IMR-90 (cell line): Measurements from ENCODE around the gene ANK3. TPM values are rescaled to one million over a fixed set of nuclear protein-coding genes. Genes with fewer than 3 reads are reported as not detected.
A peak's percentile ranks its signal among the peaks of the same experiment; 100 is the strongest.

ENCODE experiments used
- ATAC-seq: fragments of 200-7000 bp; cut with Tn5 transposase; 2 replicates; pipeline ENCODE4 v1.9.1; 2020; ENCODE audit warnings: low read depth, mild to moderate bottlenecking, moderate library complexity
- BruUV-seq: library from RNA; stranded (reverse); fragments of 400-500 nt; replicated peaks from 2 replicates; lab custom pipeline; 2021; lab: Mats Ljungman, UMichigan
- CTCF ChIA-PET: fragments of 300-600 bp; formaldehyde crosslinking; extraction: SDS; loops from one replicate; lab custom pipeline; 2021; ENCODE audit warnings: antibody characterized with exemption; lab: Yijun Ruan, JAX
- POLR2A ChIA-PET: fragments of 300-600 bp; sonication (Branson Sonifier 250); formaldehyde crosslinking; loops from one replicate; lab custom pipeline; 2022; ENCODE audit warnings: antibody characterized with exemption; ENCODE audit not compliant: unreplicated experiment; lab: Charles Lee
- DNase-seq: peaks from one replicate; pipeline ENCODE4 v3.0.0; 2013
- H2AFZ ChIP-seq: replicated peaks from 2 replicates; pipeline ENCODE3; 2013; ENCODE audit warnings: low read length, mild to moderate bottlenecking; ENCODE audit not compliant: poor library complexity
- H2AK5ac ChIP-seq: 2 replicates; pipeline ENCODE4 v1.6.1; 2013; ENCODE audit warnings: low read depth, low read length, inconsistent platforms
- H2AK9ac ChIP-seq: replicated peaks from 2 replicates; pipeline ENCODE3; 2013; ENCODE audit warnings: mild to moderate bottlenecking, low read depth, low read length, moderate library complexity; ENCODE audit not compliant: poor library complexity
- H2BK120ac ChIP-seq: 2 replicates; pipeline ENCODE4 v1.6.1; 2013; ENCODE audit warnings: low read depth, low read length, inconsistent platforms
- H2BK15ac ChIP-seq: 3 replicates; pipeline ENCODE4 v1.6.1; 2013; ENCODE audit warnings: low read depth, low read length, inconsistent platforms
- H2BK20ac ChIP-seq: 2 replicates; pipeline ENCODE4 v1.6.1; 2013; ENCODE audit warnings: low read depth, mild to moderate bottlenecking, inconsistent platforms, low read length, moderate library complexity
- H2BK5ac ChIP-seq: 2 replicates; pipeline ENCODE4 v1.6.1; 2013; ENCODE audit warnings: mild to moderate bottlenecking, low read depth, low read length, inconsistent platforms; ENCODE audit not compliant: poor library complexity, severe bottlenecking
- H3K14ac ChIP-seq: replicated peaks from 2 replicates; pipeline ENCODE4 v1.6.1; 2013; ENCODE audit warnings: low read depth, low read length, inconsistent platforms
- H3K18ac ChIP-seq: 2 replicates; pipeline ENCODE4 v1.6.1; 2013; ENCODE audit warnings: low read depth, low read length, control low read depth
- H3K23ac ChIP-seq: 2 replicates; pipeline ENCODE4 v1.6.1; 2013; ENCODE audit warnings: low read depth, low read length, inconsistent platforms
- H3K27ac ChIP-seq: 2 replicates; pipeline ENCODE4 v1.5.1; 2013; ENCODE audit warnings: mild to moderate bottlenecking, control low read depth, low read length; ENCODE audit not compliant: insufficient read depth
- H3K27me3 ChIP-seq: 2 replicates; pipeline ENCODE4 v1.6.1; 2013; ENCODE audit warnings: low read length; ENCODE audit not compliant: control insufficient read depth, insufficient read depth
- H3K36me3 ChIP-seq: 2 replicates; pipeline ENCODE4 v1.6.1; 2013; ENCODE audit warnings: low read length, mixed read lengths; ENCODE audit not compliant: control insufficient read depth, insufficient read depth
- H3K4ac ChIP-seq: 2 replicates; pipeline ENCODE4 v1.6.1; 2013; ENCODE audit warnings: low read depth, low read length, inconsistent platforms
- H3K4me1 ChIP-seq: 2 replicates; pipeline ENCODE4 v1.6.1; 2013; ENCODE audit warnings: low read length, mixed read lengths; ENCODE audit not compliant: control insufficient read depth, insufficient read depth
- H3K4me2 ChIP-seq: 2 replicates; pipeline ENCODE4 v1.6.1; 2013; ENCODE audit warnings: low read depth, mild to moderate bottlenecking, control low read depth, low read length, moderate library complexity
- H3K4me3 ChIP-seq: 2 replicates; pipeline ENCODE4 v1.5.1; 2013; ENCODE audit warnings: low read depth, mild to moderate bottlenecking, control low read depth, low read length, moderate library complexity; ENCODE audit not compliant: insufficient read depth
- H3K56ac ChIP-seq: 2 replicates; pipeline ENCODE4 v1.6.1; 2013; ENCODE audit warnings: low read length, inconsistent platforms; ENCODE audit not compliant: insufficient read depth; ENCODE audit errors: extremely low read depth
- H3K79me1 ChIP-seq, 2 experiments: 2 replicates each; pipeline ENCODE4 v1.6.1; 2013; ENCODE audit warnings: low read length in 2 of 2, inconsistent platforms in 1 of 2, low read depth in 1 of 2
- H3K9ac ChIP-seq: 2 replicates; pipeline ENCODE4 v1.6.1; 2013; ENCODE audit warnings: low read depth, low read length, control low read depth
- H3K9me1 ChIP-seq: 2 replicates; pipeline ENCODE4 v1.6.1; 2013; ENCODE audit warnings: low read length, inconsistent platforms; ENCODE audit not compliant: insufficient read depth
- H3K9me3 ChIP-seq: 2 replicates; pipeline ENCODE4 v1.6.1; 2013; ENCODE audit warnings: low read length; ENCODE audit not compliant: control insufficient read depth, insufficient read depth
- H4K20me1 ChIP-seq: 2 replicates; pipeline ENCODE4 v1.6.1; 2013; ENCODE audit warnings: low read length, inconsistent platforms; ENCODE audit not compliant: insufficient read depth
- H4K5ac ChIP-seq: 2 replicates; pipeline ENCODE4 v1.6.1; 2013; ENCODE audit warnings: mild to moderate bottlenecking, low read depth, low read length, control low read depth
- H4K8ac ChIP-seq, 2 experiments: 2 replicates each; pipeline ENCODE4 v1.6.1; 2013; ENCODE audit warnings: low read depth in 2 of 2, low read length in 2 of 2, control low read depth in 1 of 2, inconsistent platforms in 1 of 2
- H4K91ac ChIP-seq: 2 replicates; pipeline ENCODE4 v1.6.1; 2013; ENCODE audit warnings: low read depth, low read length, inconsistent platforms; ENCODE audit not compliant: insufficient read depth
- BHLHE40 ChIP-seq: fragments of 150-350 bp; IDR thresholded peaks from 2 replicates; pipeline ENCODE4 v1.6.1; 2016; ENCODE audit warnings: mild to moderate bottlenecking, low read depth, low read length
- CHD1 ChIP-seq: IDR thresholded peaks from 2 replicates; pipeline ENCODE4 v1.6.1; 2012; ENCODE audit warnings: low read depth, low read length, improper control_type of control experiment
- FOS ChIP-seq: fragments of 150-350 bp; IDR thresholded peaks from 2 replicates; pipeline ENCODE4 v1.6.1; 2016; ENCODE audit warnings: low read depth, low read length
- MAFK ChIP-seq: IDR thresholded peaks from 2 replicates; pipeline ENCODE4 v1.6.1; 2012; ENCODE audit warnings: low read depth, low read length, improper control_type of control experiment
- MAZ ChIP-seq: IDR thresholded peaks from 2 replicates; pipeline ENCODE4 v1.6.1; 2012; ENCODE audit warnings: low read depth, mild to moderate bottlenecking, low read length, improper control_type of control experiment, moderate library complexity, borderline replicate concordance
- MXI1 ChIP-seq: IDR thresholded peaks from 2 replicates; pipeline ENCODE4 v1.6.1; 2012; ENCODE audit warnings: low read depth, mild to moderate bottlenecking, low read length, moderate library complexity, borderline replicate concordance
- NFE2L2 ChIP-seq: fragments of 150-350 bp; IDR thresholded peaks from 2 replicates; pipeline ENCODE4 v1.6.1; 2016; ENCODE audit warnings: low read depth, mild to moderate bottlenecking, low read length
- POLR2A ChIP-seq: IDR thresholded peaks from 2 replicates; pipeline ENCODE4 v1.6.1; 2012; ENCODE audit warnings: mild to moderate bottlenecking, low read depth, low read length
- RAD21 ChIP-seq: IDR thresholded peaks from 2 replicates; pipeline ENCODE4 v1.6.1; 2012; ENCODE audit warnings: low read length, improper control_type of control experiment
- RCOR1 ChIP-seq: IDR thresholded peaks from 2 replicates; pipeline ENCODE4 v1.6.1; 2012; ENCODE audit warnings: mild to moderate bottlenecking, low read length, improper control_type of control experiment; ENCODE audit not compliant: insufficient replicate concordance
- RFX5 ChIP-seq: IDR thresholded peaks from 2 replicates; pipeline ENCODE4 v1.8.0; 2012; ENCODE audit warnings: low read depth, mild to moderate bottlenecking, low read length, moderate library complexity
- SMC3 ChIP-seq: fragments of 150-350 bp; IDR thresholded peaks from 2 replicates; pipeline ENCODE4 v1.6.1; 2016; ENCODE audit warnings: low read depth, mild to moderate bottlenecking, antibody characterized with exemption, low read length, moderate library complexity
- WGBS, 2 experiments: methylation state at CpG; one replicate each; pipeline versions ENCODE4 v1.1.5 to v1.1.7; 2013; ENCODE audit warnings: missing lambda C conversion rate in 2 of 2; ENCODE audit not compliant: insufficient read length in 1 of 2; ENCODE audit errors: extremely low coverage in 2 of 2; 5-methylcytosine and 5-hydroxymethylcytosine counted together
- dilution Hi-C: fragments of 300-500 bp; cut with HindIII; formaldehyde crosslinking; loops from one replicate; pipeline ENCODE4 v1.14.3; 2018; ENCODE audit warnings: low sequenced_read_pairs; ENCODE audit not compliant: unreplicated experiment
- in situ Hi-C: fragments of 300-500 bp; cut with MboI; formaldehyde crosslinking; loops from 3 replicates; pipeline ENCODE4 v1.14.3; 2019; ENCODE audit warnings: low sequenced_read_pairs, inconsistent platforms, mixed read lengths
- intact Hi-C: fragments of 100-400 bp; cut with micrococcal nuclease; formaldehyde crosslinking; loops from 2 replicates; pipeline ENCODE4 v1.10.0; 2022
- polyA plus RNA-seq, 3 experiments: library from polyadenylated mRNA; depleted of rRNA; stranded (reverse); fragments of >200 nt; gene quantifications; 2 replicates each; pipeline ENCODE4 v1.2.3, GENCODE V29; 2012; ENCODE audit warnings: low replicate concordance in 1 of 3
- total RNA-seq: library from RNA; depleted of rRNA; stranded (reverse); fragments of >200 nt; gene quantifications from 2 replicates; pipeline ENCODE4 v1.2.3, GENCODE V29; 2012
- TF ChIP-seq, protein P1 (sequence below): fragments of 150-350 bp; IDR thresholded peaks from 2 replicates; pipeline ENCODE4 v1.6.1; 2016; ENCODE audit warnings: low read depth, mild to moderate bottlenecking, low read length, moderate library complexity, borderline replicate concordance
- TF ChIP-seq, protein P2 (sequence below): fragments of 150-350 bp; IDR thresholded peaks from 2 replicates; pipeline ENCODE4 v1.6.1; 2017; ENCODE audit warnings: mild to moderate bottlenecking, antibody characterized with exemption, low read length, low read depth
- TF ChIP-seq, protein P3 (sequence below): conservative IDR thresholded peaks from 2 replicates; pipeline ENCODE4 v1.5.1; 2012; ENCODE audit warnings: mild to moderate bottlenecking, low read depth, low read length, improper control_type of control experiment

The ANK3 gene
- total and polyA plus RNA-seq, 2 of the 4 experiments (the other 2 are of a cell fraction): 0.63 to 1.8 TPM

DNA sequence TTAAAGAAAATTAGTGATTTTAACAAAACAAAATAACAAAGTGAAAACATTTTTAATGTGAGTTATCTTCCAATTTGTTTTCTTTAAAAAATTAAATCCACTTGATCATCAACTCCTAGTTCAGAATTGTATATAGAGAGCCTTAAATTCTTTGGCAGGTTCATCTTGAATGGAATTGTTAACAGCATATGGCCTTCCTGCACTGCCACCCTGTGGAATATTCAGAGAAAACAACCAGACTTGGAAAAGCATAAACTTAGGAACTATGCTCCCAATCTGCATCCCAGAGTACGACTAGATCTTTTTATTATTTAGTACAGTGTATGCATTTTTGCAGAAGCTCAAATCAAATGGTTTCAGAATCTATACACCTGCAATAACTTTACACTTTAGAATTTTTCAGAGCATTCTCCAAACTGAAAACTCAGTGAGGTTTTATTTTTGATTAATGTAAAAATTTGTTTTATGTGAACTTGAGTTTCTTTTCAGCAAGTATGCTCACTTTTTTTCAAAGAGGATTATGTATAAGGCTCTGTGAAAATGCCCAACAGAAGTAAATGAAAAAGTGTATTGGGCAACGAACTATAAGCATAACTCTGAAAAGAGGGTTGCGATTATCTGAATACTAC lies 44.9 kb upstream of the ANK3 start:
- no CpG with 5 or more reads among the region's 3 CpGs for WGBS, 2 experiments
- Histone ChIP-seq H3K18ac (no peak overlapping the region), H3K9me1 (peaks cover 3% of the 10 kb centered on the region), H3K23ac (no peak overlapping the region), H3K27me3 (peaks cover 2% of the 10 kb centered on the region; the same call in 1 of the 2 replicates), H2AK5ac (no peak overlapping the region), H2AFZ (no peak overlapping the region), H3K4ac (no peak overlapping the region), H2BK120ac (no peak overlapping the region), H2AK9ac (no peak overlapping the region), H3K9ac (no peak overlapping the region), H3K79me1 (no peaks in the 10 kb centered on the region), H3K4me1 (peaks cover 7% of the 10 kb centered on the region), H4K20me1 (no peaks in the 10 kb centered on the region), H3K9me3 (no peaks in the 10 kb centered on the region), H3K56ac (no peak overlapping the region), H2BK20ac (no peak overlapping the region), H3K4me2 (no peak overlapping the region), H2BK15ac (no peak overlapping the region), H4K91ac (no peak overlapping the region), H4K5ac (no peak overlapping the region), H3K14ac (no peak overlapping the region), H3K36me3 (no peaks in the 10 kb centered on the region), H3K27ac (no peak overlapping the region), H3K4me3 (no peak overlapping the region), H4K8ac (no peak overlapping the region), H2BK5ac (no peak overlapping the region)
- intact Hi-C loops (loop anchor here (1.0 to 2.0 kb wide), 6 partner anchors 196 to 808 kb away; no protein-coding TSS in a partner anchor), dilution Hi-C loops (no loop called here), in situ Hi-C loops (loop anchor here (5.0 to 25.0 kb wide), 3 partner anchors 232 to 797 kb away; no protein-coding TSS in a partner anchor)
- DNase-seq: peak; percentile 74
- no TSS peak for BruUV-seq
- CTCF ChIA-PET: interaction anchor here (0.6 to 1.2 kb wide), 6 partner anchors 193 to 334 kb away, joined by 3 to 4 read pairs (median 3); no protein-coding TSS in a partner anchor
- POLR2A ChIA-PET: no interaction called here
- ATAC-seq: peak; percentile 58
- TF ChIP-seq, protein P1, sequence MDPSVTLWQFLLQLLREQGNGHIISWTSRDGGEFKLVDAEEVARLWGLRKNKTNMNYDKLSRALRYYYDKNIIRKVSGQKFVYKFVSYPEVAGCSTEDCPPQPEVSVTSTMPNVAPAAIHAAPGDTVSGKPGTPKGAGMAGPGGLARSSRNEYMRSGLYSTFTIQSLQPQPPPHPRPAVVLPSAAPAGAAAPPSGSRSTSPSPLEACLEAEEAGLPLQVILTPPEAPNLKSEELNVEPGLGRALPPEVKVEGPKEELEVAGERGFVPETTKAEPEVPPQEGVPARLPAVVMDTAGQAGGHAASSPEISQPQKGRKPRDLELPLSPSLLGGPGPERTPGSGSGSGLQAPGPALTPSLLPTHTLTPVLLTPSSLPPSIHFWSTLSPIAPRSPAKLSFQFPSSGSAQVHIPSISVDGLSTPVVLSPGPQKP: no peak
- no peak for TF ChIP-seq NFE2L2
- no peak for TF ChIP-seq RCOR1
- no peak for TF ChIP-seq RFX5
- peak; percentile 95 for TF ChIP-seq SMC3
- TF ChIP-seq FOS: no peak
- peak; percentile 97 for TF ChIP-seq RAD21
- TF ChIP-seq, protein P2, sequence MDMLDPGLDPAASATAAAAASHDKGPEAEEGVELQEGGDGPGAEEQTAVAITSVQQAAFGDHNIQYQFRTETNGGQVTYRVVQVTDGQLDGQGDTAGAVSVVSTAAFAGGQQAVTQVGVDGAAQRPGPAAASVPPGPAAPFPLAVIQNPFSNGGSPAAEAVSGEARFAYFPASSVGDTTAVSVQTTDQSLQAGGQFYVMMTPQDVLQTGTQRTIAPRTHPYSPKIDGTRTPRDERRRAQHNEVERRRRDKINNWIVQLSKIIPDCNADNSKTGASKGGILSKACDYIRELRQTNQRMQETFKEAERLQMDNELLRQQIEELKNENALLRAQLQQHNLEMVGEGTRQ: no peak
- peak; percentile 76; the same call in 1 of the 2 replicates for TF ChIP-seq CHD1
- TF ChIP-seq BHLHE40: no peak
- TF ChIP-seq MAZ: no peak
- TF ChIP-seq POLR2A: peak; percentile 50; the same call in 1 of the 2 replicates
- TF ChIP-seq, protein P3, sequence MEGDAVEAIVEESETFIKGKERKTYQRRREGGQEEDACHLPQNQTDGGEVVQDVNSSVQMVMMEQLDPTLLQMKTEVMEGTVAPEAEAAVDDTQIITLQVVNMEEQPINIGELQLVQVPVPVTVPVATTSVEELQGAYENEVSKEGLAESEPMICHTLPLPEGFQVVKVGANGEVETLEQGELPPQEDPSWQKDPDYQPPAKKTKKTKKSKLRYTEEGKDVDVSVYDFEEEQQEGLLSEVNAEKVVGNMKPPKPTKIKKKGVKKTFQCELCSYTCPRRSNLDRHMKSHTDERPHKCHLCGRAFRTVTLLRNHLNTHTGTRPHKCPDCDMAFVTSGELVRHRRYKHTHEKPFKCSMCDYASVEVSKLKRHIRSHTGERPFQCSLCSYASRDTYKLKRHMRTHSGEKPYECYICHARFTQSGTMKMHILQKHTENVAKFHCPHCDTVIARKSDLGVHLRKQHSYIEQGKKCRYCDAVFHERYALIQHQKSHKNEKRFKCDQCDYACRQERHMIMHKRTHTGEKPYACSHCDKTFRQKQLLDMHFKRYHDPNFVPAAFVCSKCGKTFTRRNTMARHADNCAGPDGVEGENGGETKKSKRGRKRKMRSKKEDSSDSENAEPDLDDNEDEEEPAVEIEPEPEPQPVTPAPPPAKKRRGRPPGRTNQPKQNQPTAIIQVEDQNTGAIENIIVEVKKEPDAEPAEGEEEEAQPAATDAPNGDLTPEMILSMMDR: peak; percentile 87
- no peak for TF ChIP-seq MXI1
- no peak for TF ChIP-seq MAFK
